Measurements from ENCODE around the gene SMARCA2.

DNA sequence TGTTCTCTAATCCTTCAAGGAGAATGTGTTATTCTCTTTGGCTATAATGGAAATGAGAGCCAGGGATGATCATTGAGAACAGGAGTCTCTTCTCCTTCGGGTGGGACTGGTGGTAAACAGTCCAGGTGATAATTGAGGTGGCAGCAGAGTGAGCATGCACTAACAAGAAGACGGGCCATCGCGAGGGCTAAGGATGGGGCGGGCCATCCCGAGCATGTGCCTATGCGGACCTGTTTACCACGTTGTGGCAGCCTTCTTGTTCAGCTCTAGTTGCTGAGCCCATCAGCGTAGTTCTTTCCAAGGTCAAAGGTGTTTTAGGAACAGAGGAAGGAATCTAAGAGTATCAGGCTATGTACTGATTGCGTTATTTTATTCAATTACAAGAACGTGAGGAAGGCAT is 180.1 kb downstream of the SMARCA2 start:
- TF ChIP-seq POLR2A (IDR thresholded peaks at IDR 0.05; ENCODE audit: low read length) (no peak), GATA1 (IDR thresholded peaks at IDR 0.05; ENCODE audit: low read depth, low read length) (no peak)

Measured in erythroblast (primary cell).